Mammary epithelial cell (primary cell): Measurements from ENCODE around the gene C2.

ENCODE experiments used
- CTCF ChIP-seq, 2 donors: IDR thresholded peaks in 1 of 2; conservative IDR thresholded peaks in 1 of 2; 2 replicates each; pipeline ENCODE4 v1.5.1; 2011 to 2012; ENCODE audit warnings: inconsistent platforms in 2 of 2, low read length in 2 of 2, mild to moderate bottlenecking in 2 of 2, control low read depth in 1 of 2, low read depth in 1 of 2; ENCODE audit not compliant: insufficient read depth in 1 of 2; ENCODE audit errors: extremely low read depth in 1 of 2
- EZH2 ChIP-seq: IDR thresholded peaks from 2 replicates; pipeline ENCODE4 v1.6.1; 2012; ENCODE audit warnings: low read length, inconsistent platforms, borderline replicate concordance

GRCh38 chr6:31965700-31966099, 38.2 kb downstream of the C2 start:
- TF ChIP-seq CTCF (conservative IDR thresholded peaks at IDR 0.05 in 1 of 2, IDR thresholded peaks at IDR 0.05 in 1 of 2; ENCODE audit: extremely low read depth in 1 of 2, insufficient read depth in 1 of 2, low read depth in 1 of 2, low read length in 2 of 2) = no peak
- no peak for TF ChIP-seq EZH2
